Type B pancreatic cell (in vitro differentiated cells): Measurements from ENCODE around the gene PTRH2. TPM values are rescaled to one million over a fixed set of nuclear protein-coding genes. Genes with fewer than 3 reads are reported as not detected.
A peak's percentile ranks its signal among the peaks of the same experiment; 100 is the strongest.

Experiments used
- DNase-seq: peaks from one replicate; pipeline ENCODE4 v3.0.0; 2021; ENCODE audit warnings: mixed read lengths; ENCODE audit not compliant: unreplicated experiment; ENCODE audit errors: extremely low spot score
- H3K27ac Mint-ChIP-seq: 2 replicates; pipeline ENCODE4 v1.8.0; 2021; ENCODE audit warnings: mild to moderate bottlenecking, mixed read lengths
- H3K27me3 Mint-ChIP-seq: 2 replicates; pipeline ENCODE4 v1.8.0; 2021; ENCODE audit warnings: mixed read lengths
- H3K36me3 Mint-ChIP-seq: 2 replicates; pipeline ENCODE4 v1.8.0; 2021; ENCODE audit warnings: mixed read lengths
- H3K4me1 Mint-ChIP-seq: one replicate; pipeline ENCODE4 v1.8.0; 2021; ENCODE audit warnings: mixed read lengths; ENCODE audit not compliant: unreplicated experiment
- H3K4me3 Mint-ChIP-seq: 2 replicates; pipeline ENCODE4 v1.8.0; 2021; ENCODE audit warnings: mild to moderate bottlenecking, mixed read lengths
- H3K9me3 Mint-ChIP-seq: 2 replicates; pipeline ENCODE4 v1.8.0; 2021; ENCODE audit warnings: mixed read lengths
- total RNA-seq: library from RNA; stranded (reverse); gene quantifications from 2 replicates; pipeline ENCODE4 v1.2.1, GENCODE V29; 2021; ENCODE audit warnings: low replicate concordance
- TF ChIP-seq, protein P1 (sequence below): fragments of 200-600 bp; sonication (generic); conservative IDR thresholded peaks from 2 replicates; pipeline ENCODE4 v1.5.0; 2021; ENCODE audit warnings: antibody characterized with exemption, mild to moderate bottlenecking

PTRH2 gene
- total RNA-seq, 1 donor from 2014 or later = 23.1 TPM

DNA sequence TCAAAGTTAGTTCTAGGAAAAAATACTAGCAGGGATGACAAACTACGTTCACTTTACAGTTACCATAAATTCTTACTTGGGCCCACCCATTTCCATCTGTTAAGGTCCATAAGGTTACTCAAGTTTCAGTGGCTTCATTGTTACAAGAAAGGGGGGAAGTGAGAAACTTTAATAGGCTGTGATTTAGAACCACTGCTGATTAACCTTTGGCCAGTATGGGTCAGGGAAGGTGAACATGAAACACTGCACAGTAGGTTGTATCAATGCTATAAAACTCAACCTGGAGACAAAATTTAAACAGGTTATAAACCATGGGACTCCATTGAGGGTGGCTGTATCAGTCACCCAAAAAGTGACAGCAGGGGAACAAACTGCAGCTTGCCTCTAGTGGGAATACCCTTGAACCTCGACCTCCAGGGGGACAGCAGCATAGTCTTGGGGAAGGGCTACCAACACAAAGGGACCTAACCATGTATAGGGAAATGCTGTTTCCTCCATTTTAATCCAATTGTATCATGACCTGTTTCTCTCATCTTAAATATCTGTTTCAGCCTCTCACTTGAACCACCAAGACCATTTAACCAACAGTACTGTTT, 10.4 kb downstream of the PTRH2 start:
- DNase-seq = no peak
- TF ChIP-seq, protein P1, sequence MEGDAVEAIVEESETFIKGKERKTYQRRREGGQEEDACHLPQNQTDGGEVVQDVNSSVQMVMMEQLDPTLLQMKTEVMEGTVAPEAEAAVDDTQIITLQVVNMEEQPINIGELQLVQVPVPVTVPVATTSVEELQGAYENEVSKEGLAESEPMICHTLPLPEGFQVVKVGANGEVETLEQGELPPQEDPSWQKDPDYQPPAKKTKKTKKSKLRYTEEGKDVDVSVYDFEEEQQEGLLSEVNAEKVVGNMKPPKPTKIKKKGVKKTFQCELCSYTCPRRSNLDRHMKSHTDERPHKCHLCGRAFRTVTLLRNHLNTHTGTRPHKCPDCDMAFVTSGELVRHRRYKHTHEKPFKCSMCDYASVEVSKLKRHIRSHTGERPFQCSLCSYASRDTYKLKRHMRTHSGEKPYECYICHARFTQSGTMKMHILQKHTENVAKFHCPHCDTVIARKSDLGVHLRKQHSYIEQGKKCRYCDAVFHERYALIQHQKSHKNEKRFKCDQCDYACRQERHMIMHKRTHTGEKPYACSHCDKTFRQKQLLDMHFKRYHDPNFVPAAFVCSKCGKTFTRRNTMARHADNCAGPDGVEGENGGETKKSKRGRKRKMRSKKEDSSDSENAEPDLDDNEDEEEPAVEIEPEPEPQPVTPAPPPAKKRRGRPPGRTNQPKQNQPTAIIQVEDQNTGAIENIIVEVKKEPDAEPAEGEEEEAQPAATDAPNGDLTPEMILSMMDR = no peak
- no peak overlapping the region for H3K4me3 Mint-ChIP-seq
- H3K4me1 Mint-ChIP-seq = peaks cover 6% of the 10 kb centered on the region
- H3K27me3 Mint-ChIP-seq = no peaks in the 10 kb centered on the region
- peaks cover 38% of the 10 kb centered on the region for H3K36me3 Mint-ChIP-seq
- no peaks in the 10 kb centered on the region for H3K9me3 Mint-ChIP-seq
- peak overlapping the region; percentile 62 for H3K27ac Mint-ChIP-seq

- peaks cover 5% of the 10 kb centered on the region for H3K4me1 Mint-ChIP-seq
Measured at GRCh38 chr17:59695945-59696681, 11.1 kb downstream of the PTRH2 start.

GRCh38 chr17:59694344-59694743, 12.9 kb downstream of the PTRH2 start:
- no peaks in the 10 kb centered on the region for H3K9me3 Mint-ChIP-seq
- peaks cover 3% of the 10 kb centered on the region for H3K4me1 Mint-ChIP-seq
- TF ChIP-seq, protein P1 = no peak
- no peak overlapping the region for H3K4me3 Mint-ChIP-seq
- DNase-seq = no peak
- H3K36me3 Mint-ChIP-seq = peaks cover 40% of the 10 kb centered on the region
- no peaks in the 10 kb centered on the region for H3K27me3 Mint-ChIP-seq
- no peak overlapping the region for H3K27ac Mint-ChIP-seq

More at GRCh38 chr17:59695945-59696681, 11.1 kb downstream of the PTRH2 start:
- Mint-ChIP-seq H3K27me3 (no peaks in the 10 kb centered on the region), H3K27ac (peak overlapping the region; percentile 62), H3K4me3 (no peak overlapping the region), H3K36me3 (peaks cover 42% of the 10 kb centered on the region), H3K9me3 (no peaks in the 10 kb centered on the region)
- TF ChIP-seq, protein P1 = no peak
- no peak for DNase-seq

DNA sequence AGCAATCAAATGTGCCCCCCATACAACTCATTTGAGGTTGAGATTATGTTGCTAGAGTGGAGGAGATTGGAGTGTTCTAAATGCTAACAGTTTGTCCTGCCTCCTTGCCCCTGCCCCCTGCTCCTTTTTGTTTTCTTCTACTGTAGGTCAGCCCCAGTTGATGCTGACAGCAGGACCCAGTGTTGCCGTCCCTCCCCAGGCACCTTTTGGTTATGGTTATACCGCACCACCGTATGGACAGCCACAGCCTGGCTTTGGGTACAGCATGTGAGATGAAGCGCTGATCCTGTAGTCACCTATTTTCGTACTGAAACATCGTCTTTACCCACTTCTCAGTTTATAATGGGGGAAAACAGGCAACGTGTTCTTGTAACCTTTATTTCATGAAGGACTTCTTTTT, 13.6 kb downstream of the PTRH2 start:
- H3K9me3 Mint-ChIP-seq = no peaks in the 10 kb centered on the region
- peaks cover 3% of the 10 kb centered on the region for H3K4me1 Mint-ChIP-seq
- H3K27ac Mint-ChIP-seq = peak overlapping the region; percentile 21
- DNase-seq = no peak
- no peak overlapping the region for H3K4me3 Mint-ChIP-seq
- TF ChIP-seq, protein P1 = no peak
- no peaks in the 10 kb centered on the region for H3K27me3 Mint-ChIP-seq
- peaks cover 32% of the 10 kb centered on the region for H3K36me3 Mint-ChIP-seq

DNA sequence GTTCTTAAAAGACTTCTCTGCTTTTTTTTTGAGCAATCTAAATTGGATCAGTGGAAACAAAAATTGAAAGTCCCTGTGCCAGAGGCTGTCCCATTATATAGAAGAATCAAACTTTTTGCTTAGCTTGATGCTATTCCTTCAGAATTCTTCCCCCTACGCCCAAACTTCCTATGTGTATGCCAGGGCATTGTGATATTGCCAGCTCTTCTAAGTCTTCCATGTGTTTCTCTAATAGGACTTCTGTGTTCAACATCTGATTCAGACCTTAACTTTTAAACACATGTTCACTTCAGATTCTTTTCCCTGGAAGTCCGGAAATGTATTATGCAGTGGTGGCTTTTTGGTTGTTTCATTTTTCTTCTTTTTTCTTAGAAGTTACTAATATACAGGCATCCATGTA, 18.7 kb downstream of the PTRH2 start:
- Mint-ChIP-seq H3K9me3 (no peaks in the 10 kb centered on the region), H3K36me3 (peaks cover 22% of the 10 kb centered on the region)
- TF ChIP-seq, protein P1 = no peak

More for the DNA sequence above, 18.7 kb downstream of the PTRH2 start:
- Mint-ChIP-seq H3K4me1 (no peaks in the 10 kb centered on the region), H3K4me3 (no peak overlapping the region), H3K27me3 (no peaks in the 10 kb centered on the region), H3K27ac (peak overlapping the region; percentile 3)
- no peak for DNase-seq
